Measurements from ENCODE around the gene VSIG10.
"Not testable (repeated sequence)": the region's sequence is repeated elsewhere in the genome, so short reads cannot be mapped to it uniquely, and the experiment has no call there.

Gene VSIG10

GRCh38 chr12:118135788-118136558 lies 32.2 kb upstream of the VSIG10 start, which contains the start of gene PEBP1:
Gene PEBP1 (plus strand): TSS chr12:118136124. CDS start chr12:118136210, 86 bp downstream.
- no peaks in the 10 kb centered on the region for H3K27me3 ChIP-seq (ENCODE audit: low read depth, low read length)
- H3K4me1 ChIP-seq (ENCODE audit: control insufficient read depth in 1 of 2, insufficient read depth in 2 of 2, low read length in 2 of 2) = peaks cover 7 to 19% of the 10 kb centered on the region in 2 donors
- H3K27ac ChIP-seq (ENCODE audit: low read length) = peak within 1 kb of the TSS; percentile 77
- peaks cover 18 to 27% of the 10 kb centered on the region in 2 donors for H3K36me3 ChIP-seq (ENCODE audit: control insufficient read depth in 1 of 2, insufficient read depth in 2 of 2, low read length in 2 of 2)
- peak within 1 kb of the TSS; percentile 84 to 98 for H3K4me3 ChIP-seq (ENCODE audit: low read depth in 1 of 2, low read length in 2 of 2)
- no peaks in the 10 kb centered on the region for H3K9me3 ChIP-seq (ENCODE audit: control insufficient read depth in 1 of 2, low read length in 2 of 2)

- H3K9me3 ChIP-seq (ENCODE audit: control insufficient read depth in 1 of 2, low read length in 2 of 2) = not testable (repeated sequence)
Measured at GRCh38 chr12:118129436-118129835, 25.6 kb upstream of the VSIG10 start.

GRCh38 chr12:118127867-118128266 lies 24.1 kb upstream of the VSIG10 start:
- no peak overlapping the region for H3K27ac ChIP-seq (ENCODE audit: low read length)
- H3K4me3 ChIP-seq (ENCODE audit: low read depth in 1 of 2, low read length in 2 of 2) = no peak overlapping the region
- no peaks in the 10 kb centered on the region for H3K36me3 ChIP-seq (ENCODE audit: control insufficient read depth in 1 of 2, insufficient read depth in 2 of 2, low read length in 2 of 2)
- no peaks in the 10 kb centered on the region for H3K4me1 ChIP-seq (ENCODE audit: control insufficient read depth in 1 of 2, insufficient read depth in 2 of 2, low read length in 2 of 2)
- H3K9me3 ChIP-seq (ENCODE audit: control insufficient read depth in 1 of 2, low read length in 2 of 2) = no peaks in the 10 kb centered on the region
- no peaks in the 10 kb centered on the region for H3K27me3 ChIP-seq (ENCODE audit: low read depth, low read length)

More at GRCh38 chr12:118129436-118129835, 25.6 kb upstream of the VSIG10 start:
- not testable (repeated sequence) for H3K36me3 ChIP-seq (ENCODE audit: control insufficient read depth in 1 of 2, insufficient read depth in 2 of 2, low read length in 2 of 2); H3K27ac ChIP-seq (ENCODE audit: low read length); H3K4me1 ChIP-seq (ENCODE audit: control insufficient read depth in 1 of 2, insufficient read depth in 2 of 2, low read length in 2 of 2); H3K27me3 ChIP-seq (ENCODE audit: low read depth, low read length); H3K4me3 ChIP-seq (ENCODE audit: low read depth in 1 of 2, low read length in 2 of 2)

- Histone ChIP-seq H3K27ac (ENCODE audit: low read length) (no peak overlapping the region), H3K4me1 (ENCODE audit: control insufficient read depth in 1 of 2, insufficient read depth in 2 of 2, low read length in 2 of 2) (peaks cover 0 to 1% of the 10 kb centered on the region in 2 donors), H3K36me3 (ENCODE audit: control insufficient read depth in 1 of 2, insufficient read depth in 2 of 2, low read length in 2 of 2) (no peaks in the 10 kb centered on the region), H3K9me3 (ENCODE audit: control insufficient read depth in 1 of 2, low read length in 2 of 2) (no peaks in the 10 kb centered on the region), H3K4me3 (ENCODE audit: low read depth in 1 of 2, low read length in 2 of 2) (no peak overlapping the region), H3K27me3 (ENCODE audit: low read depth, low read length) (no peaks in the 10 kb centered on the region)
Measured at GRCh38 chr12:118126119-118126757, 22.4 kb upstream of the VSIG10 start.

- H3K27me3 ChIP-seq (ENCODE audit: low read depth, low read length) = no peaks in the 10 kb centered on the region
- H3K9me3 ChIP-seq (ENCODE audit: control insufficient read depth in 1 of 2, low read length in 2 of 2) = no peaks in the 10 kb centered on the region
- H3K36me3 ChIP-seq (ENCODE audit: control insufficient read depth in 1 of 2, insufficient read depth in 2 of 2, low read length in 2 of 2) = no peaks in the 10 kb centered on the region
- no peak overlapping the region for H3K4me3 ChIP-seq (ENCODE audit: low read depth in 1 of 2, low read length in 2 of 2)
- H3K27ac ChIP-seq (ENCODE audit: low read length) = no peak overlapping the region
- H3K4me1 ChIP-seq (ENCODE audit: control insufficient read depth in 1 of 2, insufficient read depth in 2 of 2, low read length in 2 of 2) = peaks cover 0 to 4% of the 10 kb centered on the region in 2 donors
Measured at GRCh38 chr12:118125743-118126118, 21.9 kb upstream of the VSIG10 start.

- H3K4me1 ChIP-seq (ENCODE audit: control insufficient read depth in 1 of 2, insufficient read depth in 2 of 2, low read length in 2 of 2) = peaks cover 0 to 4% of the 10 kb centered on the region in 2 donors
- H3K9me3 ChIP-seq (ENCODE audit: control insufficient read depth in 1 of 2, low read length in 2 of 2) = no peaks in the 10 kb centered on the region
- H3K36me3 ChIP-seq (ENCODE audit: control insufficient read depth in 1 of 2, insufficient read depth in 2 of 2, low read length in 2 of 2) = no peaks in the 10 kb centered on the region
- H3K4me3 ChIP-seq (ENCODE audit: low read depth in 1 of 2, low read length in 2 of 2) = no peak overlapping the region
- H3K27ac ChIP-seq (ENCODE audit: low read length) = no peak overlapping the region
- no peaks in the 10 kb centered on the region for H3K27me3 ChIP-seq (ENCODE audit: low read depth, low read length)
Measured at GRCh38 chr12:118124333-118124874, 20.6 kb upstream of the VSIG10 start.

GRCh38 chr12:118122264-118122663 lies 18.5 kb upstream of the VSIG10 start:
- Histone ChIP-seq H3K4me1 (ENCODE audit: control insufficient read depth in 1 of 2, insufficient read depth in 2 of 2, low read length in 2 of 2) (peaks cover 0 to 4% of the 10 kb centered on the region in 2 donors), H3K27ac (ENCODE audit: low read length) (no peak overlapping the region), H3K9me3 (ENCODE audit: control insufficient read depth in 1 of 2, low read length in 2 of 2) (no peaks in the 10 kb centered on the region), H3K27me3 (ENCODE audit: low read depth, low read length) (no peaks in the 10 kb centered on the region), H3K36me3 (ENCODE audit: control insufficient read depth in 1 of 2, insufficient read depth in 2 of 2, low read length in 2 of 2) (no peaks in the 10 kb centered on the region), H3K4me3 (ENCODE audit: low read depth in 1 of 2, low read length in 2 of 2) (no peak overlapping the region)

GRCh38 chr12:118120579-118121363 lies 17.0 kb upstream of the VSIG10 start:
- H3K4me1 ChIP-seq (ENCODE audit: control insufficient read depth in 1 of 2, insufficient read depth in 2 of 2, low read length in 2 of 2) = peaks cover 0 to 4% of the 10 kb centered on the region in 2 donors
- no peaks in the 10 kb centered on the region for H3K9me3 ChIP-seq (ENCODE audit: control insufficient read depth in 1 of 2, low read length in 2 of 2)
- H3K27me3 ChIP-seq (ENCODE audit: low read depth, low read length) = no peaks in the 10 kb centered on the region
- H3K4me3 ChIP-seq (ENCODE audit: low read depth in 1 of 2, low read length in 2 of 2) = no peak overlapping the region
- no peaks in the 10 kb centered on the region for H3K36me3 ChIP-seq (ENCODE audit: control insufficient read depth in 1 of 2, insufficient read depth in 2 of 2, low read length in 2 of 2)
- no peak overlapping the region for H3K27ac ChIP-seq (ENCODE audit: low read length)

GRCh38 chr12:118119449-118119879 lies 15.7 kb upstream of the VSIG10 start:
- no peak overlapping the region for H3K4me3 ChIP-seq (ENCODE audit: low read depth in 1 of 2, low read length in 2 of 2)
- no peak overlapping the region for H3K27ac ChIP-seq (ENCODE audit: low read length)
- H3K27me3 ChIP-seq (ENCODE audit: low read depth, low read length) = no peaks in the 10 kb centered on the region
- no peaks in the 10 kb centered on the region for H3K9me3 ChIP-seq (ENCODE audit: control insufficient read depth in 1 of 2, low read length in 2 of 2)
- peaks cover 0 to 4% of the 10 kb centered on the region in 2 donors for H3K4me1 ChIP-seq (ENCODE audit: control insufficient read depth in 1 of 2, insufficient read depth in 2 of 2, low read length in 2 of 2)
- H3K36me3 ChIP-seq (ENCODE audit: control insufficient read depth in 1 of 2, insufficient read depth in 2 of 2, low read length in 2 of 2) = no peaks in the 10 kb centered on the region

GRCh38 chr12:118109088-118109487 lies 5.3 kb upstream of the VSIG10 start:
- Histone ChIP-seq H3K27ac (ENCODE audit: low read length) (no peak overlapping the region), H3K9me3 (ENCODE audit: control insufficient read depth in 1 of 2, low read length in 2 of 2) (no peaks in the 10 kb centered on the region), H3K36me3 (ENCODE audit: control insufficient read depth in 1 of 2, insufficient read depth in 2 of 2, low read length in 2 of 2) (no peaks in the 10 kb centered on the region), H3K4me1 (ENCODE audit: control insufficient read depth in 1 of 2, insufficient read depth in 2 of 2, low read length in 2 of 2) (peaks cover 0 to 7% of the 10 kb centered on the region in 2 donors), H3K27me3 (ENCODE audit: low read depth, low read length) (no peaks in the 10 kb centered on the region), H3K4me3 (ENCODE audit: low read depth in 1 of 2, low read length in 2 of 2) (no peak overlapping the region)

GRCh38 chr12:118107694-118108093 lies 3.9 kb upstream of the VSIG10 start:
- Histone ChIP-seq H3K9me3 (ENCODE audit: control insufficient read depth in 1 of 2, low read length in 2 of 2) (no peaks in the 10 kb centered on the region), H3K36me3 (ENCODE audit: control insufficient read depth in 1 of 2, insufficient read depth in 2 of 2, low read length in 2 of 2) (no peaks in the 10 kb centered on the region), H3K4me3 (ENCODE audit: low read depth in 1 of 2, low read length in 2 of 2) (no peak overlapping the region), H3K27me3 (ENCODE audit: low read depth, low read length) (no peaks in the 10 kb centered on the region), H3K4me1 (ENCODE audit: control insufficient read depth in 1 of 2, insufficient read depth in 2 of 2, low read length in 2 of 2) (peaks cover 0 to 7% of the 10 kb centered on the region in 2 donors), H3K27ac (ENCODE audit: low read length) (no peak overlapping the region)
